IPS-18a (cell line): ENCODE measurements around the gene RNF133.
A peak's percentile ranks its signal among the peaks of the same experiment; 100 is the strongest.
"Not testable (repeated sequence)": the region's sequence is repeated elsewhere in the genome, so short reads cannot be mapped to it uniquely, and the experiment has no call there.

Experiments
- H3K27ac ChIP-seq: one replicate; pipeline ENCODE4 v1.5.1; 2013; ENCODE audit warnings: low read length
- H3K27me3 ChIP-seq: one replicate; pipeline ENCODE4 v1.6.1; 2013; ENCODE audit warnings: mild to moderate bottlenecking, low read length; ENCODE audit not compliant: control insufficient read depth, insufficient read depth
- H3K36me3 ChIP-seq: one replicate; pipeline ENCODE4 v1.6.1; 2013; ENCODE audit warnings: low read depth, low read length; ENCODE audit not compliant: control insufficient read depth
- H3K4me1 ChIP-seq: one replicate; pipeline ENCODE4 v1.6.1; 2013; ENCODE audit warnings: low read depth, low read length; ENCODE audit not compliant: control insufficient read depth
- H3K4me3 ChIP-seq: one replicate; pipeline ENCODE4 v1.5.1; 2013; ENCODE audit warnings: low read length
- H3K9ac ChIP-seq: one replicate; pipeline ENCODE4 v1.6.1; 2013; ENCODE audit warnings: mild to moderate bottlenecking, low read length, moderate library complexity
- H3K9me3 ChIP-seq: one replicate; pipeline ENCODE4 v1.6.1; 2013; ENCODE audit warnings: low read depth, low read length; ENCODE audit not compliant: control insufficient read depth

Gene RNF133

GRCh38 chr7:122689346-122690109 is 9.4 kb downstream of the RNF133 start:
- Histone ChIP-seq H3K9me3 (peaks cover 8% of the 10 kb centered on the region), H3K27ac (no peak overlapping the region), H3K27me3 (no peaks in the 10 kb centered on the region), H3K4me1 (peaks cover 24% of the 10 kb centered on the region), H3K9ac (no peak overlapping the region), H3K36me3 (no peaks in the 10 kb centered on the region), H3K4me3 (no peak overlapping the region)

- no peak overlapping the region for H3K9ac ChIP-seq
- no peak overlapping the region for H3K4me3 ChIP-seq
- no peaks in the 10 kb centered on the region for H3K36me3 ChIP-seq
- H3K27ac ChIP-seq = no peak overlapping the region
- peaks cover 24% of the 10 kb centered on the region for H3K4me1 ChIP-seq
- no peaks in the 10 kb centered on the region for H3K27me3 ChIP-seq
- H3K9me3 ChIP-seq = peaks cover 8% of the 10 kb centered on the region
Observed at GRCh38 chr7:122688400-122688998, 10.4 kb downstream of the RNF133 start.

GRCh38 chr7:122686360-122686878 is 12.5 kb downstream of the RNF133 start:
- Histone ChIP-seq H3K9ac (no peak overlapping the region), H3K4me1 (peaks cover 27% of the 10 kb centered on the region), H3K27me3 (no peaks in the 10 kb centered on the region), H3K27ac (no peak overlapping the region), H3K9me3 (no peaks in the 10 kb centered on the region), H3K36me3 (no peaks in the 10 kb centered on the region), H3K4me3 (peak overlapping the region; percentile 6)

- Histone ChIP-seq H3K4me1 (peaks cover 33% of the 10 kb centered on the region), H3K9me3 (no peaks in the 10 kb centered on the region), H3K27ac (no peak overlapping the region), H3K4me3 (no peak overlapping the region), H3K36me3 (no peaks in the 10 kb centered on the region), H3K27me3 (no peaks in the 10 kb centered on the region), H3K9ac (no peak overlapping the region)
Observed at GRCh38 chr7:122684504-122684903, 14.4 kb downstream of the RNF133 start.

GRCh38 chr7:122682815-122683550 is 15.9 kb downstream of the RNF133 start:
- H3K27ac ChIP-seq = no peak overlapping the region
- H3K9me3 ChIP-seq = no peaks in the 10 kb centered on the region
- H3K4me1 ChIP-seq = peaks cover 44% of the 10 kb centered on the region
- H3K9ac ChIP-seq = no peak overlapping the region
- no peaks in the 10 kb centered on the region for H3K27me3 ChIP-seq
- H3K36me3 ChIP-seq = no peaks in the 10 kb centered on the region
- H3K4me3 ChIP-seq = no peak overlapping the region

- not testable (repeated sequence) for H3K27me3 ChIP-seq, H3K9ac ChIP-seq, H3K4me3 ChIP-seq, H3K36me3 ChIP-seq, H3K27ac ChIP-seq, H3K9me3 ChIP-seq
- peaks cover 48% of the 10 kb centered on the region for H3K4me1 ChIP-seq
Observed at GRCh38 chr7:122681186-122681585, 17.7 kb downstream of the RNF133 start.

- Histone ChIP-seq H3K36me3 (no peaks in the 10 kb centered on the region), H3K27ac (peak overlapping the region; percentile 93), H3K9ac (peak overlapping the region; percentile 54)
Observed at GRCh38 chr7:122679813-122680212, 19.1 kb downstream of the RNF133 start.

GRCh38 chr7:122679269-122679709 is 19.6 kb downstream of the RNF133 start:
- Histone ChIP-seq H3K4me1 (peaks cover 37% of the 10 kb centered on the region), H3K9ac (peak overlapping the region; percentile 54), H3K27ac (peak overlapping the region; percentile 93)
- not testable (repeated sequence) for H3K36me3 ChIP-seq, H3K4me3 ChIP-seq, H3K27me3 ChIP-seq, H3K9me3 ChIP-seq

More at GRCh38 chr7:122679813-122680212, 19.1 kb downstream of the RNF133 start:
- Histone ChIP-seq H3K4me1 (peaks cover 37% of the 10 kb centered on the region), H3K9me3 (no peaks in the 10 kb centered on the region), H3K27me3 (no peaks in the 10 kb centered on the region), H3K4me3 (no peak overlapping the region)

- Histone ChIP-seq H3K9me3 (no peaks in the 10 kb centered on the region), H3K4me1 (peaks cover 33% of the 10 kb centered on the region), H3K27ac (peak overlapping the region; percentile 62), H3K4me3 (no peak overlapping the region), H3K9ac (no peak overlapping the region), H3K36me3 (no peaks in the 10 kb centered on the region), H3K27me3 (no peaks in the 10 kb centered on the region)
Observed at GRCh38 chr7:122677149-122677548, 21.8 kb downstream of the RNF133 start.

- H3K9ac ChIP-seq = no peak overlapping the region
- peaks cover 33% of the 10 kb centered on the region for H3K4me1 ChIP-seq
- H3K36me3 ChIP-seq = no peaks in the 10 kb centered on the region
- H3K27me3 ChIP-seq = no peaks in the 10 kb centered on the region
- no peak overlapping the region for H3K27ac ChIP-seq
- no peaks in the 10 kb centered on the region for H3K9me3 ChIP-seq
- no peak overlapping the region for H3K4me3 ChIP-seq
Observed at GRCh38 chr7:122676466-122676865, 22.5 kb downstream of the RNF133 start.

GRCh38 chr7:122675621-122676020 is 23.3 kb downstream of the RNF133 start:
- no peaks in the 10 kb centered on the region for H3K9me3 ChIP-seq
- no peak overlapping the region for H3K9ac ChIP-seq
- no peaks in the 10 kb centered on the region for H3K27me3 ChIP-seq
- no peak overlapping the region for H3K27ac ChIP-seq
- no peak overlapping the region for H3K4me3 ChIP-seq
- no peaks in the 10 kb centered on the region for H3K36me3 ChIP-seq
- H3K4me1 ChIP-seq = peaks cover 33% of the 10 kb centered on the region
